Astrocyte (in vitro differentiated cells and primary cell): ENCODE data around the gene CYSTM1. TPM values are rescaled to one million over a fixed set of nuclear protein-coding genes. Genes with fewer than 3 reads are reported as not detected.

ENCODE experiments used
- DNase-seq: peaks from one replicate; pipeline ENCODE4 v3.0.0-alpha.2; 2010; ENCODE audit warnings: low read depth
- FAIRE-seq: peaks from 2 replicates; lab custom pipeline; 2011; peaks lifted over from hg19 to GRCh38; lab: Jason Lieb, UNC
- H2AFZ ChIP-seq: 2 replicates; pipeline ENCODE4 v1.6.0; 2012; ENCODE audit warnings: low read depth, low read length, inconsistent platforms
- H3K27ac ChIP-seq: 2 replicates; pipeline ENCODE4 v1.5.1; 2011; ENCODE audit warnings: low read depth, low read length, inconsistent platforms
- H3K27me3 ChIP-seq: 2 replicates; pipeline ENCODE4 v1.6.0; 2011; ENCODE audit warnings: low read length, inconsistent platforms; ENCODE audit not compliant: insufficient read depth
- H3K36me3 ChIP-seq: 2 replicates; pipeline ENCODE4 v1.5.1; 2011; ENCODE audit warnings: low read length, inconsistent platforms; ENCODE audit not compliant: insufficient read depth
- H3K4me1 ChIP-seq: 2 replicates; pipeline ENCODE4 v1.5.1; 2011; ENCODE audit warnings: low read length, inconsistent platforms; ENCODE audit not compliant: insufficient read depth
- H3K4me2 ChIP-seq: 2 replicates; pipeline ENCODE4 v1.6.0; 2012; ENCODE audit warnings: low read length, inconsistent platforms
- H3K4me3 ChIP-seq: 2 replicates; pipeline ENCODE4 v1.5.1; 2011; ENCODE audit warnings: low read depth, mild to moderate bottlenecking, low read length, inconsistent platforms; ENCODE audit not compliant: insufficient read depth
- H3K79me2 ChIP-seq: 2 replicates; pipeline ENCODE4 v1.6.0; 2012; ENCODE audit warnings: mild to moderate bottlenecking, low read length, inconsistent platforms; ENCODE audit not compliant: insufficient read depth
- H3K9ac ChIP-seq: 2 replicates; pipeline ENCODE4 v1.6.0; 2012; ENCODE audit warnings: mild to moderate bottlenecking, low read length, inconsistent platforms
- H3K9me3 ChIP-seq: 2 replicates; pipeline ENCODE4 v1.5.1; 2012; ENCODE audit warnings: low read depth, mild to moderate bottlenecking, low read length, inconsistent platforms; ENCODE audit not compliant: insufficient read depth
- H4K20me1 ChIP-seq: 2 replicates; pipeline ENCODE4 v1.6.0; 2012; ENCODE audit warnings: low read length, inconsistent platforms; ENCODE audit not compliant: insufficient read depth
- H3K27ac Mint-ChIP-seq: one replicate; pipeline ENCODE4 v1.8.0; 2021; ENCODE audit warnings: mild to moderate bottlenecking, mixed read lengths; ENCODE audit not compliant: unreplicated experiment
- H3K27me3 Mint-ChIP-seq: one replicate; pipeline ENCODE4 v1.8.0; 2021; ENCODE audit warnings: low read depth, mixed read lengths; ENCODE audit not compliant: unreplicated experiment
- H3K36me3 Mint-ChIP-seq: one replicate; pipeline ENCODE4 v1.8.0; 2021; ENCODE audit warnings: low read depth, mixed read lengths; ENCODE audit not compliant: unreplicated experiment
- H3K4me1 Mint-ChIP-seq: one replicate; pipeline ENCODE4 v1.8.0; 2021; ENCODE audit warnings: low read depth, mixed read lengths; ENCODE audit not compliant: unreplicated experiment
- H3K4me3 Mint-ChIP-seq: one replicate; pipeline ENCODE4 v1.8.0; 2021; ENCODE audit warnings: mild to moderate bottlenecking, moderate library complexity, mixed read lengths; ENCODE audit not compliant: unreplicated experiment
- H3K9me3 Mint-ChIP-seq: one replicate; pipeline ENCODE4 v1.8.0; 2021; ENCODE audit warnings: mild to moderate bottlenecking, mixed read lengths; ENCODE audit not compliant: unreplicated experiment
- CTCF ChIP-seq: IDR thresholded peaks from 2 replicates; pipeline ENCODE4 v1.5.1; 2011; ENCODE audit warnings: low read depth, mild to moderate bottlenecking, inconsistent platforms, low read length, moderate library complexity; ENCODE audit not compliant: insufficient read depth
- EZH2 ChIP-seq: IDR thresholded peaks from 2 replicates; pipeline ENCODE4 v1.6.1; 2012; ENCODE audit warnings: mild to moderate bottlenecking, low read length, inconsistent platforms; ENCODE audit not compliant: insufficient read depth
- total RNA-seq: library from RNA; stranded (reverse); gene quantifications from 2 replicates; pipeline ENCODE4 v1.2.1, GENCODE V29; 2021

CYSTM1 gene
- total RNA-seq, 1 donor from 2014 or later, result 46.3 TPM

DNA sequence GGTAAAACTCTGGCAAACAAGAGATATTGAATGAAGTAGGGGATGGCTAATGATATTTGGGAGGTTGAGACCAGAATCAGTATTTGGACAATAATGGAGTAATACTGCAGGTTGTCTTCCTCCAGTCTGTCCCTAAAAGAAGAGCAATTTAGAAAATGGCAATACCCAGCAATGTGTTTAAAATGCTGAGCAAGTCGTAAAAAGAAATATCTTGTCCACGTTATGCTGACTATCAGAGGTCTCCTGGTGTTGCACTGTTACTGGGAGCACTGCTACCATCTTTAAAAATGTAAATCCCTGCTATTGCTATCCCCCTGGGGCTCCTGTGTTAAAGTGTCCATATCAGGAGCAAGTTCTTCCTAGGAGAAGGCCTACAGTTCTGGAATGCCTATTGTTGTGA lies 10.4 kb downstream of the CYSTM1 start:
- Mint-ChIP-seq H3K27ac (no peak overlapping the region), H3K9me3 (peaks cover 1% of the 10 kb centered on the region), H3K27me3 (no peaks in the 10 kb centered on the region), H3K36me3 (peaks cover 4% of the 10 kb centered on the region), H3K4me1 (peaks cover 21% of the 10 kb centered on the region), H3K4me3 (no peak overlapping the region)
- Histone ChIP-seq H2AFZ (no peak overlapping the region), H3K79me2 (no peaks in the 10 kb centered on the region), H3K4me2 (no peak overlapping the region), H3K27me3 (no peaks in the 10 kb centered on the region), H3K4me3 (no peak overlapping the region), H4K20me1 (no peaks in the 10 kb centered on the region), H3K4me1 (peaks cover 8% of the 10 kb centered on the region), H3K27ac (no peak overlapping the region), H3K36me3 (no peaks in the 10 kb centered on the region), H3K9me3 (no peaks in the 10 kb centered on the region), H3K9ac (no peak overlapping the region)
- TF ChIP-seq CTCF, result no peak
- no peak for TF ChIP-seq EZH2
- DNase-seq, result no peak
- FAIRE-seq, result no peak

- Histone ChIP-seq H3K27me3 (no peaks in the 10 kb centered on the region), H3K4me2 (no peak overlapping the region), H3K27ac (no peak overlapping the region), H3K4me3 (no peak overlapping the region), H3K4me1 (peaks cover 8% of the 10 kb centered on the region), H3K79me2 (no peaks in the 10 kb centered on the region), H4K20me1 (no peaks in the 10 kb centered on the region), H3K9ac (no peak overlapping the region), H3K9me3 (no peaks in the 10 kb centered on the region), H3K36me3 (no peaks in the 10 kb centered on the region), H2AFZ (no peak overlapping the region)
- H3K4me3 Mint-ChIP-seq, result no peak overlapping the region
- TF ChIP-seq EZH2 (no peak), CTCF (no peak)
- peaks cover 1% of the 10 kb centered on the region for H3K9me3 Mint-ChIP-seq
- no peak overlapping the region for H3K27ac Mint-ChIP-seq
- no peaks in the 10 kb centered on the region for H3K27me3 Mint-ChIP-seq
- DNase-seq (no peak), FAIRE-seq (no peak)
- peaks cover 28% of the 10 kb centered on the region for H3K4me1 Mint-ChIP-seq
- H3K36me3 Mint-ChIP-seq, result peaks cover 4% of the 10 kb centered on the region
These were observed 11.3 kb downstream of the CYSTM1 start for GRCh38 chr5:140186267-140186671.

- FAIRE-seq, result no peak
These were observed 14.3 kb downstream of the CYSTM1 start for GRCh38 chr5:140189253-140189652.

More at GRCh38 chr5:140189253-140189652, 14.3 kb downstream of the CYSTM1 start:
- Histone ChIP-seq H3K4me2 (no peak overlapping the region), H3K79me2 (no peaks in the 10 kb centered on the region), H3K4me3 (no peak overlapping the region), H3K27me3 (no peaks in the 10 kb centered on the region), H3K9ac (no peak overlapping the region), H4K20me1 (no peaks in the 10 kb centered on the region), H3K9me3 (no peaks in the 10 kb centered on the region), H3K36me3 (no peaks in the 10 kb centered on the region), H3K27ac (no peak overlapping the region), H3K4me1 (no peaks in the 10 kb centered on the region), H2AFZ (no peak overlapping the region)
- Mint-ChIP-seq H3K4me1 (peaks cover 30% of the 10 kb centered on the region), H3K27ac (peak overlapping the region; percentile 83), H3K4me3 (no peak overlapping the region), H3K27me3 (no peaks in the 10 kb centered on the region), H3K9me3 (peaks cover 1% of the 10 kb centered on the region), H3K36me3 (peaks cover 4% of the 10 kb centered on the region)
- no peak for DNase-seq
- TF ChIP-seq CTCF, result no peak
- TF ChIP-seq EZH2, result no peak
